ENCODE data around the gene RAB27A.
"Not testable (repeated sequence)": the region's sequence is repeated elsewhere in the genome, so short reads cannot be mapped to it uniquely, and the experiment has no call there.

RAB27A gene
- total RNA-seq, result 27.8 to 82.3 (median 49.2) reads per million in 3 experiments

DNA sequence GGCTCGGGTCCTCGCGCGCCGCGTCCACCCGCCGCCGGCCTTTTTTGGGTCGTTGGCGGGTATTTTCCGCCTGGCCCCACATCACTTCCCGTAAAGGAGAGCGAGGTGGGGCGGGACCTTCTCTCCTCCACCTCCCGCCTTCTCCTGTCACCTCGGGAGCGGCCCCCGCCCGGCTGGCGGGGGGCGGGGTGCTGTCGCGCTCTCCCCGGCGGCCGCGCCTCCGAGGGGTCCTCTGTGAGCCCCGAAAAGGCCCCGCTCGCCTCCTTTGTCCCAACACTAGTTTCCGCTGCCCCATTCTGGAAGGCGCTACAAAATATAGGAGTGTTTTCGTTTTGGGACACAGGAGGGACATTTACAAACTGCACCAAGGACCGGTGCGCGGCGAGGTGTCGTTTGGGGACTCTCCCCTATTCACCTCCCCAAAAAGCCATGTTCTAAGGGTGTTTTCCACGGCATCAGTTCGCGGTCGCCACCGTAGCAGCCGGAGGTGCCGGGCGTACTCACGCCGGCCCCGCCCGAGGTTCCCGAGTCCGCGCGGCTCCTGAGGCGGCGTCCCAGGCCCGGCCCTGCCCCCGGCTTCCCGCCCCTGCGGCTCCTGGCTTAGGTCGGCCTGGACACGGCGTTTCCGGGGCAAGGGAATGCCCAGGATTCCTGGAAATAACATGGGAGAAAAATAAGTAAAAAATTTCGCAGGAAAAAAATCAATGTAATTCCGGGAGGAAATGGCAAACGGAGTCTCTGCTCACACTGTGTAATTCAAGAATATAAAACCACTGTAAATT is at the start of gene RAB27A:
RAB27A (minus strand) TSS at position 68 of the 782 bp plus-strand sequence. CDS start 54,879 bp downstream, outside the sequence.
- DNase-seq, result peak; percentile 74

DNA sequence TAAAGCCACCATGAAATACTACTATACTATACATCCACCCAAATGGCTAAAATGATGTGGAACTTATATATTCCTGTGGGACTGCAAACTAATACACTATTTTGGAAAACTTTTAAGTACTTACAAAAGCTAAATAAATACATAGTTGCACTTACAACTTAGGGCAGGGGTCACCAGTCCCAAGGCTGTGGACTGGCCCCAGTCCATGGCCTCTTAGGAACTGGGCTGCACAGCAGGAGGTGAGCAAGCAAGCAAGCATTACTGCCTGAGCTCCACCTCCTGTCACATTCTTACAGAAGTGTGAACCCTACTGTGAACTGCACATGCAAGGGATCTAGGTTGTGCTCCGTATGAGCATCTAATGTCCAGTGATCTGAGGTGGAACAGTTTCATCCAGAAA is 47.5 kb upstream of the RAB27A start:
- DNase-seq, result no peak

DNA sequence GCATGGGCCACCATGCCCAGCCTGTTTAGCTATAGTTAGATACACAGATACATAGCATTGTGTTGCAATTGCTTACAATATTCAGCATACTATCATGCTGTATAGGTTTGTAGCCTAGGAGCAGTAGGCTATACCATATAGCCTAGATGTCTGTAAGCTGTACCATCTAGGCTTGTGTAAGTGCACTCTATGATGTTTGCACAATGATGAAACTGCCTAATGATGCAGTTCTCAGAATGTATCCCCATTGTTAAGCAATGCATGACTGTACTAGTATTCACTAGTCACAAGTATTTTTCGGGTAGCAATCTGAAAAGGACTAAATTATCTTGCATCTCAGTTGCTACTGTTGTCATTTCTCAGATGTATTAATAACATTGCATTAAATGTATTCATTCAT is 45.4 kb upstream of the RAB27A start:
- no peak for DNase-seq

- no peak for DNase-seq
These were observed 44.8 kb upstream of the RAB27A start for GRCh38 chr15:55334371-55334770.

- DNase-seq, result no peak
These were observed 37.8 kb upstream of the RAB27A start for GRCh38 chr15:55327387-55327786.

DNA sequence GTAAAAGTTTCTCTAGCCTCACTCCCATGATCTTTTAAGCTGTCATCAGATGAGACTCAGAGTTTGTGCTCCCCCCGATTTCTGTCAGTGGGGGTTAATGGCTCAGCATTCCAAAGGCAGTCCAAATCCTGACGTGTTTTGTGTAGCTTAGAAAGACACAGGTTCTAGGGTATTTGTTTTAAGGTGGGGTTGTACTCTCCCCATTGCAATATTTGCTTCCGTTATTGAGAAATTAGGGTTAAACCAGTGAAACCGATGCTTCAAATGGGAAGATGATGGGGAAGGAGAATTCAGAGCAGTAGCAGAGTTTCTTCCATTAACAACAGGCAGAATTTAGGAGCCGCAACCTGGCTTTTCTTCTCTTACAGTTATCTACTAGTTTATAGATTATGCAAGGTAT is 32.9 kb upstream of the RAB27A start:
- DNase-seq, result no peak

DNA sequence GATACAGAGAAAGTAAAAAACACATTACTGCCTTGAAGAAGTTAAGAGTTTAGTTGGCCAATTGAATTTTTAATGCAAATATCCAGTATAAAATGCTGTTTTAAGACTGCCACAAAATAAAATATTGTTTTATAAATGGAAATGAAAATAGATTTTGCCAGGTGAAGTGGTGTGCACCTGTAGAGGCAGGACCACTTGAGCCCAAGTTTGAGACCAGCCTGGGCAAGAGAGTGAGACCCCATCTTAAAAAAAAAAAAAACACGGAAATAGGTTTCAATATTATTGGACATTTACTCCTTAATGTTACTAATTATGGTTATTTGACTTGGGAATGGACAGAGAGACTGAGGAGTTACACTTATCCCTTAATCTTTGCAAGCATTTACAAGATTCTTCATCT is 31.4 kb upstream of the RAB27A start:
- no peak for DNase-seq

- DNase-seq, result no peak
These were observed 30.6 kb upstream of the RAB27A start for GRCh38 chr15:55320238-55320550.

DNA sequence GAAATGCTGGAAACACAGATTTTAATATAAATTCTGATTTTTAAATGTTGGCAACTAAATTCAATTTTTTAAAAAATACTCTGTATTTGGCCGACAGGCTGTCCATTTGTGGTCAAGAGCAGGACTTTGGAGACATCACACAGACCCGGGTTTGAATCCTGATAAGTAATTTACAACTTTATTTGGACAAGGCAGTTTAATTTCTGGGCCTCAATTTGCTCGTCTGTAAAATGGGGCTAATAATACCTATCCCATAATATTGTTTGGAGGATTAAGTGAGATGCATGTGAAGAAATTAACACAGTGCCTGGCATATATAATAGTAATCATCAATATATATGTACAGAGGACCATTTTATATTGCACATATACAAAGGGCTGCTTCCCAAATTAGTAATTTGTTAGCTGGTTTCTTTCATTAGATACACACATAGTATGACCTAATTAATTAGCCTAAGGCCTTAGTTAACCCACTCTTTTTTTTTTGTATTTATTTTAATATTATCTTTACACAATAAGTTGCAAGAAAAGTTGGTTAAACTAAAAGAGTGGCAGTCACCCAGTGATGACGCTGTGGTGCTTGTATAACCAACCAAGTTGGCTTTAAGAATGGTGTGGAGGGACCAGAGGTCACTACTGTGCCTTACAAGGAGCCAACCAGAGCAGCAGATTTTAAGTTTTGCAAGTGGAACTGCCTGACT is 30.1 kb upstream of the RAB27A start:
- no peak for DNase-seq

GRCh38 chr15:55318588-55319494 is 29.2 kb upstream of the RAB27A start, which contains the start of the genes PIGB and PIGBOS1:
Gene PIGB, plus strand, starts transcription at chr15:55319222. Its CDS starts 29 bp downstream, at chr15:55319251.
Gene PIGBOS1, minus strand, starts transcription at chr15:55319123. Its CDS starts 1,331 bp downstream, at chr15:55317792.
- DNase-seq, result peak; percentile 83

DNA sequence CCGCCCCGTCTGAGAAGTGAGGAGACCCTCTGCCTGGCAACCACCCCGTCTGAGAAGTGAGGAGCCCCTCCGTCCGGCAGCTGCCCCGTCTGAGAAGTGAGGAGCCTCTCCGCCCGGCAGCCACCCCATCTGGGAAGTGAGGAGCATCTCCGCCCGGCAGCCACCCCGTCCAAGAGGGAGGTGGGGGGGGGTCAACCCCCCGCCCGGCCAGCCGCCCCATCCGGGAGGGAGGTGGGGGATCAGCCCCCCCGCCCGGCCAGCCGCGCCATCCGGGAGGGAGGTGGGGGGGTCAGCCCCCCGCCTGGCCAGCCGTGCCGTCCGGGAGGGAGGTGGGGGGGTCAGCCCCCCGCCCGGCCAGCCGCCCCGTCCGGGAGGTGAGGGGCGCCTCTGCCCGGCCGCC is 13.2 kb upstream of the RAB27A start:
- not testable (repeated sequence) for DNase-seq

GRCh38 chr15:55297315-55297714 is 7.7 kb upstream of the RAB27A start:
- no peak for DNase-seq

- DNase-seq, result peak; percentile 78
These were observed 980 bp upstream of the RAB27A start for GRCh38 chr15:55290528-55291057.

DNA sequence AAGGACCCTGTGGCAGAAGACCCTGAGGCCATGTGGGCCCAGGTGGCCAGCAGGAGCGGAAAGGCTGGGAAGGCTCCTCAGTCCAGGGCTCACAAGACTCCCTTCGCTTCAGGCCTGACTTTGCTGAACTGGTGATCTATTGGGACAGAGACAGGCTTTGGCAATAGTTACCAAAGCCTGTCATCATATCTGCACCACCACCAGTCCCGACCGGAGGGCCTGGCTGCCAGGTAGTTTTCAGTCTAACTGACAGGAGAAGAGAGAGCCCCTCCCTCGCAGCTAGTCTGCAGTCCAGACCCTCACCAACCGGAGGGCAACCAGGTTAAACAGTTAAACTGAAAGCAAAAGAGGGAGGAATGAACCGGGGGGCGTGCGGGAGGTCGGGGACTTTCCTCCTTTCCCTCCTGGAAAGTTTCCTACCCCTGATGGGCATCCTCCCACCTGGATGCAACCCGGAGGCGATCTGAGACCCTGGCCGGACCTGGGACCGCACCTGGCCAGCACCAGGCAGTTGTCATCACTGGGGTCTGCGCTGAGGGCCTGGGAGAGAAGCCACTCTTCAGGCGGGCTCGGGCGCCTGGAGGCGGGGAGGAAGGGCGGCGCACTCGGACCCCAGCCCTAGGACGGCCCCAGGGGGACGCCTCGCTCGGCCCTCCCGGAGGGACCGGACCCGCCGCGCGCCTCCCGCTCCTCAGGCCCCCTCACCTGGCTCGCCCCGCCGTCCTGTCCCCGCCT is 435 bp downstream of the RAB27A start:
- DNase-seq, result no peak

DNA sequence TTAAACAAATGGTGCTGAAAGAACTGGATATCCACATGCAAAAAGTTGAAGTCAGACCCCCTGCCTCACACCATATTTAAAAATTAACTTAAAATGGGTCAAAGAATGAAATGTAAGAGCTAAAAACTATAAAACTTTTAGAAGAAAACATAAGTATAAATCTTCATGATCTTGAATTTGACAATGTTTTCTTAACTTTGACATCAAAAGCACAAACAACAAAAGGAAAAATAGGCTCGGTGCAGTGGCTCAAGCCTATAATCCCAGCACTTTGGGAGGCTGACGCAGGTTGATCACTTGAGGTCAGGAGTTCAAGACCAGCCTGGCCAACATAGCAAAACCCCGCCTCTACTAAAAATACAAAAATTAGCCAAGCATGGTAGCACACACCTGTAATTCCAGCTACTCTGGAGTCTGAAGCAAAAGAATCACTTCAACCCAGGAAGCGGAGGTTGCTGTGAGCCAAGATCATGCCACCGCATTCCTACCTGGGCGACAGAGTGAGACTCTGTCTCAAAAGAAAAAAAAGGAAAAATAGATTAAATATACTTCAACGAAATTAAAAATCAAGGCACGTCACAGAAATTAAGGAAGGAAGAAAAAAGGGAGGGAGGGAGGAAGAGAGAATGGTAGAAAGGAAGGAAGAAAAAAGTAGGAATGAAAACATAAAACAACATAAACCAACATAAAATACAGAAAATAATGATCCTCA is 1.5 kb downstream of the RAB27A start:
- DNase-seq, result no peak

GRCh38 chr15:55286442-55287189 is 3.0 kb downstream of the RAB27A start:
- DNase-seq, result not testable (repeated sequence)

DNA sequence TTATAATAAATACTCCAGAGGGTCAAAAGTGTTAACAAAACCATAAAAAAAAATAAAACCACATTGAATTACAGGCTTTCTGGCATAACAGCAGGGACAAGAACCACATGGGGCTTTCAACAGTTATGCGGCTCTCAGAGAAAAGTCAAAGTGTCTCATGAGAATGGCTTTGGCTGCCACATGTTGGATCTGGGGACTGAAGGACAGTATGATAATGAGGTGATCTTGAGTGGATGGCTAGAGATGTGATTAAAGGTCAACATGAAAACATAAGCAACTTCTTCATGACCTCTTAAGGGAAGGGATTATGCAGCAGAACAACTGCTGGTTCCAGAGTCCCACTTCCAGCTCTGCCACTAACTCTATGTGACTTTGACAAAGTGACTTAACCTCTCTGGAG is 5.2 kb downstream of the RAB27A start:
- DNase-seq, result no peak

GRCh38 chr15:55283379-55284147 is 6.0 kb downstream of the RAB27A start:
- no peak for DNase-seq

DNA sequence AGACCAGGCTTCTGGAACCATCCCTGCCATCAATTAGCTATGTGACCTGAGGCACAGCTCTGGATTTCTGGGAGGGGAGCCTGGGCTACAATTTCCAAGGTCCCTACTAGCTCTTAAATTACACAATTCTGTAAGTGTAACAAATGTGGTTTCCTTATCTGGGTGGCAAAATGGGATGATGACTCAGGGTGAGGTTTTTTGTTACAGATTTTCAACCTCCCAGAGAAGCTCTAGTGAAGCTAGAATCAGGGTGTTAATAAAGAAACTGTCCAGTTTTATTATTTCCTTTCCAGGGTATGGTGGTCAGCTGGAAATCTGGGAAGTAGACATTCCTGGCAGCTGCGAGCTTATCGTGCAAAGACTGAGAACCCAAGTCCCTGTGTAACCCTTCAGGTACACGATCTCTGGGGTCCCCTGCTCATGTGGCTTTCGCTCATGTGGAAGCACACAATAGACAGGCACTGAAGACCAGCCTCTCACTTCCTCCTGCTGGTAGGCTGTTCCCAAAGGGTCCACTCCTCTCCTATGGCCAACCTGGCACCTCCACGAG is 7.3 kb downstream of the RAB27A start:
- DNase-seq, result no peak
